ENCODE data around the gene MYO9A.
"Not testable (repeated sequence)": the region's sequence is repeated elsewhere in the genome, so short reads cannot be mapped to it uniquely, and the experiment has no call there.

Gene MYO9A

DNA sequence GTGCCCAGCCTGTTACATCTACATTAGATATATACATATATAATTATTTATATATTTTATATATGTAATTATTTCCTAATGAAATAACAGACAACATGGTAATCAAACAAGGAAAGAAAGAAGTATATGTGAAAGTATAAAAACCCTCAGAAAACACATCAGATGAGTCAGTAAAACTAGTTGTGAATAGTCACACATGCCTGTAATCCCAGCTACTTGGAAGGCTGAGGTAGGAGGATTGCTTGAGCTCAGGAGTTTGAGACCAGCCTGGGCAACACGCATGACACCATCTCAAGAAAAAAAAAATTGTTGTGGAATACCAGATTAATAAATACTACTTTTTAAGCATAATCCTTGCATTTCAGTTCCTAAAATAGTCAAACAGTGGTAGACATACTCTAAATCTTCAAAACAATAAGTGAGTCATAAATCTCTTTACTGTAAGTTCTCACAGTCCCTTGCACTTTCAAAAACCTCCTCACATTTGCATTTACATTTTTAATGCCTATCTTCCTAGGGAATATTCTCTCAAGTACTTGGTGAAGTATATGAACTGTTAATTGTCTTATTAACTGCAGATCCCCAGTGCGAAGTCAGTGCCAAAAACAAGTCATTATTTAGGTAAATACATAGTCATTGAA is 106.5 kb downstream of the MYO9A start:
- POLR2A ChIA-PET, result no interaction called here
- TF ChIP-seq, protein P1, sequence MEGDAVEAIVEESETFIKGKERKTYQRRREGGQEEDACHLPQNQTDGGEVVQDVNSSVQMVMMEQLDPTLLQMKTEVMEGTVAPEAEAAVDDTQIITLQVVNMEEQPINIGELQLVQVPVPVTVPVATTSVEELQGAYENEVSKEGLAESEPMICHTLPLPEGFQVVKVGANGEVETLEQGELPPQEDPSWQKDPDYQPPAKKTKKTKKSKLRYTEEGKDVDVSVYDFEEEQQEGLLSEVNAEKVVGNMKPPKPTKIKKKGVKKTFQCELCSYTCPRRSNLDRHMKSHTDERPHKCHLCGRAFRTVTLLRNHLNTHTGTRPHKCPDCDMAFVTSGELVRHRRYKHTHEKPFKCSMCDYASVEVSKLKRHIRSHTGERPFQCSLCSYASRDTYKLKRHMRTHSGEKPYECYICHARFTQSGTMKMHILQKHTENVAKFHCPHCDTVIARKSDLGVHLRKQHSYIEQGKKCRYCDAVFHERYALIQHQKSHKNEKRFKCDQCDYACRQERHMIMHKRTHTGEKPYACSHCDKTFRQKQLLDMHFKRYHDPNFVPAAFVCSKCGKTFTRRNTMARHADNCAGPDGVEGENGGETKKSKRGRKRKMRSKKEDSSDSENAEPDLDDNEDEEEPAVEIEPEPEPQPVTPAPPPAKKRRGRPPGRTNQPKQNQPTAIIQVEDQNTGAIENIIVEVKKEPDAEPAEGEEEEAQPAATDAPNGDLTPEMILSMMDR (IDR thresholded peaks at IDR 0.05; ENCODE audit: insufficient read depth, low read length, missing control alignments), result no peak
- CTCF ChIA-PET, result no interaction called here
- DNase-seq (ENCODE audit: low read depth, low spot score), result no peak
- H3K4me3 ChIP-seq (ENCODE audit: low read depth, low read length), result no peak overlapping the region

DNA sequence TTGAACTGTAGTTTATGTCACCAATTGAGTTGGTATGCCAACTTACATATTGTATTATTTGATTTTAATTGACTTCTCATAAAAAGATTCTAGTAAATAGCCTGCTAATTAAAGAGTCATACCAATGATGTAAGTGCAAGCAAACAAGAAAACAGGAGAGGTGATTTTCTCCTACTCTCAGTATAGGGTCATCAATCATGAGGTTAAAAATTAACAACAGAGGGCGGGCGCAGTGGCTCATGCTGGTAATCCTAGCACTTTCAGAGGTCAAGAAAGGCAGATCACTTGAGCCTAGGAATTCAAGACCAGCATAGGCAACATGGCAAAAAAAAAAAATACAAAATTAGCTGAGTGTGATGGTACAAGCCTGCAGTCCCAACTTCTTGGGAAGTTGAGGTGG is 108.7 kb downstream of the MYO9A start:
- DNase-seq (ENCODE audit: low read depth, low spot score), result no peak
- TF ChIP-seq, protein P1 (IDR thresholded peaks at IDR 0.05; ENCODE audit: insufficient read depth, low read length, missing control alignments), result no peak
- CTCF ChIA-PET, result no interaction called here
- H3K4me3 ChIP-seq (ENCODE audit: low read depth, low read length), result no peak overlapping the region
- POLR2A ChIA-PET, result no interaction called here

- ChIA-PET CTCF (no interaction called here), POLR2A (no interaction called here)
- no peak overlapping the region for H3K4me3 ChIP-seq (ENCODE audit: low read depth, low read length)
- TF ChIP-seq, protein P1 (IDR thresholded peaks at IDR 0.05; ENCODE audit: insufficient read depth, low read length, missing control alignments), result no peak
- no peak for DNase-seq (ENCODE audit: low read depth, low spot score)
Measured at GRCh38 chr15:72006382-72006781, 111.6 kb downstream of the MYO9A start.

GRCh38 chr15:72005483-72005882 is 112.5 kb downstream of the MYO9A start:
- POLR2A ChIA-PET, result no interaction called here
- TF ChIP-seq, protein P1 (IDR thresholded peaks at IDR 0.05; ENCODE audit: insufficient read depth, low read length, missing control alignments), result no peak

DNA sequence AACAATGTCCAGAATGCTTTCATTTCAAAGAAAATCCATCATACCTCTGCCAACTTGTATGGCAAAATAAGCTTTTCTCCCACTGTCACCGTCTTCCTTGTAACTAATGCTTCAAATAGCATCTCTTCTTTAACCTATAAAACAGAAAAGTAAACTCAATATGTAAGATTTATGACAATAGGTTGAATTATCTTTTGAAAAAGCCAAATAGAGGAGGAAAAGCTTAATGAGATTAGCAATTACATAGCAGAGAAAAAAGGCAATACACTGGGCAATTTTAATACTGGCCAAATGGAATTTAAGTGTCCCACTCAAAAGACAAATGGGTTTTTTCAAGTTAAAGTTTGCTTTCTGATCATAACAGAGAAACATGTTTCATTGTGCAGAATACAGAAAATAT is 118.1 kb downstream of the MYO9A start:
- CTCF ChIA-PET, result interaction anchor here (0.6 kb wide), 1 partner anchor 156 kb away, joined by 3 read pairs; no protein-coding TSS in a partner anchor
- TF ChIP-seq, protein P1 (IDR thresholded peaks at IDR 0.05; ENCODE audit: insufficient read depth, low read length, missing control alignments), result no peak
- POLR2A ChIA-PET, result no interaction called here
- no peak for DNase-seq (ENCODE audit: low read depth, low spot score)
- H3K4me3 ChIP-seq (ENCODE audit: low read depth, low read length), result no peak overlapping the region

More at GRCh38 chr15:72005483-72005882, 112.5 kb downstream of the MYO9A start:
- no peak for DNase-seq (ENCODE audit: low read depth, low spot score)
- CTCF ChIA-PET, result no interaction called here
- no peak overlapping the region for H3K4me3 ChIP-seq (ENCODE audit: low read depth, low read length)

- DNase-seq (ENCODE audit: low read depth, low spot score); CTCF ChIA-PET; H3K4me3 ChIP-seq (ENCODE audit: low read depth, low read length); POLR2A ChIA-PET: not testable (repeated sequence)
Measured at GRCh38 chr15:71998717-71999116, 119.2 kb downstream of the MYO9A start.

- TF ChIP-seq, protein P1 (IDR thresholded peaks at IDR 0.05; ENCODE audit: insufficient read depth, low read length, missing control alignments), result no peak
- H3K4me3 ChIP-seq (ENCODE audit: low read depth, low read length), result no peak overlapping the region
- POLR2A ChIA-PET, result no interaction called here
- CTCF ChIA-PET, result no interaction called here
- DNase-seq (ENCODE audit: low read depth, low spot score), result no peak
Measured at GRCh38 chr15:71997691-71998090, 120.3 kb downstream of the MYO9A start.

Data from AG04449 (cell line).